AG09309 (cell line): ENCODE data around the gene BPTF.
"Not testable (repeated sequence)": the region's sequence is repeated elsewhere in the genome, so short reads cannot be mapped to it uniquely, and the experiment has no call there.

Experiments
- DNase-seq: peaks from one replicate; pipeline ENCODE4 v3.0.0-alpha.2; 2010; ENCODE audit warnings: low read depth
- H3K4me3 ChIP-seq: 2 replicates; pipeline ENCODE4 v1.5.1; 2011; ENCODE audit warnings: mild to moderate bottlenecking, low read depth, low read length, moderate library complexity; ENCODE audit not compliant: control insufficient read depth
- CTCF ChIP-seq: IDR thresholded peaks from 2 replicates; pipeline ENCODE4 v1.5.1; 2011; ENCODE audit warnings: mild to moderate bottlenecking, low read depth, low read length, inconsistent platforms; ENCODE audit not compliant: insufficient read depth, control insufficient read depth; ENCODE audit errors: missing control alignments

Gene BPTF

GRCh38 chr17:67850991-67851631 is 25.8 kb downstream of the BPTF start:
- H3K4me3 ChIP-seq = no peak overlapping the region
- TF ChIP-seq CTCF = no peak
- DNase-seq = no peak

GRCh38 chr17:67853703-67854102 is 28.4 kb downstream of the BPTF start:
- no peak for TF ChIP-seq CTCF
- no peak overlapping the region for H3K4me3 ChIP-seq
- DNase-seq = no peak

GRCh38 chr17:67854378-67854777 is 29.1 kb downstream of the BPTF start:
- no peak overlapping the region for H3K4me3 ChIP-seq
- no peak for TF ChIP-seq CTCF
- DNase-seq = no peak

GRCh38 chr17:67855504-67856324 is 30.4 kb downstream of the BPTF start:
- DNase-seq = no peak
- no peak for TF ChIP-seq CTCF
- no peak overlapping the region for H3K4me3 ChIP-seq

GRCh38 chr17:67856402-67856801 is 31.1 kb downstream of the BPTF start:
- not testable (repeated sequence) for H3K4me3 ChIP-seq, DNase-seq

GRCh38 chr17:67862614-67863217 is 37.4 kb downstream of the BPTF start:
- DNase-seq = no peak
- TF ChIP-seq CTCF = no peak
- no peak overlapping the region for H3K4me3 ChIP-seq

- no peak for TF ChIP-seq CTCF
- H3K4me3 ChIP-seq = no peak overlapping the region
- DNase-seq = no peak
These were observed 38.4 kb downstream of the BPTF start for GRCh38 chr17:67863624-67864247.
